GM18868 (cell line): ENCODE measurements around the gene NEDD4L.

Experiments used
- ATAC-seq: cut with Tn5 transposase; IDR thresholded peaks from one replicate; pipeline ENCODE4 v1.9.1; 2021; ENCODE audit warnings: mild to moderate bottlenecking, moderate library complexity; ENCODE audit not compliant: unreplicated experiment

The NEDD4L gene

DNA sequence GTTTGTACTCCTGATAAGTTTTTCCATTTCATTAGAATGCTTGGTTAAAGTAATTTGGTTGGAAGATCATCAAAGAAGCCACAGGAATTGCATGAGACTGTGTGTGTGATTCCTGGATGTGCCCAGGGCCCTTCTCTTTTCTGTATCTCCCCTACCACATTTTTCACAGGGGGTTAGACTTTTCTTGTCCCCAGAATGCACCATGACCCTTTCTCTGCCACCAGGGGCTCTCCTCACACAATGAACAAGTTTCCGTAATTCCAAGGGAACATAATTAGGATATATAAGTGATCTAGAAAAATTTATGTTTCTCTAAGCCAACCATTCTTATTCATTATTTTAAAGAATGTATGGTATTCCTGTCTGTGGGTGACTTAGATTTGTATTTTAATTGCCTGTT, 291.8 kb downstream of the NEDD4L start:
- no peak for ATAC-seq

DNA sequence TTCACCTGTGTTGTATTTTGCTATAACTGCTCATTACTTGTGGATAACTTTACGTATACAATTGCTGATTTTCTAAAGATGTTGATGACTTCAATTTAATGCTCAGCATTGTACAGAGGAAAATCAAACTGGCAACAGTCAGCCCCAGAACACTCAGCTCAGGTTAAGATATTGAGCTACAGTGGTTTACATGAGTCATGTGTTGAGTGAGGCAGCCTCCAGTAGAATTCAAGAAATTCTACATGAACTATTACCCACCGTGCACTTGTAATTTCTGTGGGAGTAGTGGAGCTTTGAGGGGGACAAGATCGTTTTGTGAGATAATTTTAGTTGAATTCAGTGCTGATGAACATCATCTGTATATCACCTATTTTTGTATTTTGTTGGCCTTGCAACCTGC, 292.6 kb downstream of the NEDD4L start:
- ATAC-seq: no peak

DNA sequence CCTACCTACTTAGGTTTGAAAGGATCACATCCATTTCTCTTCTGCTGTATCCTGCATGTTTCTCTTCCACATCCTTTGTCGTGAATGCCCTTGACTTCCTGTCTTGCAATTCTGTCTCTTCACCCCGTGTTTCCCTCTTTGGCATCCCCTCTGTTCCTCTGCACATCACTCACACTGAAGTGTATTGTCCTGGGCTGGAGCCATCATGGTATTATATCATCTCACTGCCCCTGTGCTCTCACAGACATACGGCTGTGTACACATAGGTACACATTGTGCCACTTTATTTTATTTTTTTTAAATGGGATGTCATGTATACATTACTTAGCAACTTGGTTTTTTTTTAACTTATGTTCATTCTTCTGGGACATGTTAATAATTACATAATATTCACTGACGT, 293.3 kb downstream of the NEDD4L start:
- ATAC-seq: no peak

DNA sequence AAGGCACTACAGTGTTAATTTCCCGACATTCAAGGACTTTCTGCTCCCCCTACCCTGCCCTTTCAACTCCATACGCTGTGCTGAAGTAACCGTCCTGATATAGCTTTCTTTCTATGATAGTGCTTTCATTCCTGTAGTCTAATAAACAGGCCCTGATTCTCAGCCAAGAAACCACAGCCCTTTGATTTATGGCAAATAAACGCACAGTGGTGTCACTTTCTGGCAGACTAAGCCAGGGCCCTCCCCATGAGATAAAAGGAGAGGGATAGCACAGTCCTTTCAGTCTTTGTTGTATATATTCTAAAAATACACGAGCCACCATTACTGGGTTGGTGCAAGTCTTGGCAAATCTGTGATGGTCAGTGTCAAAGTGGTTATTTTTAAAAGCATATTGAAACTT, 293.7 kb downstream of the NEDD4L start:
- ATAC-seq: no peak

DNA sequence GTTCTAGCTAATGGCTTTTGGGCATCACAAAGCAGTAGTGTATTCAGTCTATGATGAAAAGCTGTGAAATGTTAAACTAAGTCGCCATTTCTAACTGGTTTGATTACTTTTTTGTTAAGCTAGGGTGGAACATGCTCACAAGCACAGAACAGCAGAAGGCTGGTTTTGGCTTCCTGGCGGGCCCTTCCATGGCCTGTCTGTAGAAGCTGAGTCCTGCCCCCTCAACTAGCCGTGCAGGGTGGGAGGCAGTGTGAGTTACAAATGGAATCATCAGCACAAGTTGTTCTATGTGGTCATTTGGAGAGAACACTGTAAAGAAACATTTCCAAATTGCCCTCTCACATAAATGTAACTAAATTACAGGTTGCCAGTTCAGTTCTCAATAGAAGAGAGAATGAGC, 294.1 kb downstream of the NEDD4L start:
- no peak for ATAC-seq

DNA sequence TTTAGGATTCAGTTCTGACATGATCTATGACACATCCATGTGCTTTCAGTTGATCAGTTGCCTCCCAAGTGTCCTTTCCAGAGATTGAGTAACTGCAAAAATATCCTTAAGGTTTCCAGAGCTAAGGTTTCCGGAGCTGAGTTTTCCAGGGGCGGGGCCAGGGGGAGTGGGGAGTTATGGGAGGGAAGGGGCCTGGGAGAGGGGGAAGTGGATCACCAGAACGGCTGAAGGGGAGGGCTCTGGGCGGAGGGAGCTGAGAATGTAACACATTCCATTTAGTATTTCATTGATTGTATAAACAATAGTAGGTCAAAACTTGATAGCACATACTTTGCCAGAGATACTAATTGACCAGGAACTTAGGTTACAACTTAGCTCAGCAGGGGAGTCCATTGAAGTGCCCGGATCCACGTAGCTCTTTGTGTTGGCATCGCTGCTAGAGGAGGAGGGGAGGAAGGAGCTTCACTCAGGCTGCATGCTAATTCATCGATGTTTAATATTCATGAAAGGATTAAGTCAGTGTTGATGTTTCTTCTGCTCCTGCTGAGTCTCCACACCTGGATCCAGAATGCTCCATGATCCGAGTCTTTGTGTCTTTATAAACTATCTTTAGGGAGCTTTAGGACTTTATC, 295.1 kb downstream of the NEDD4L start:
- ATAC-seq: no peak

DNA sequence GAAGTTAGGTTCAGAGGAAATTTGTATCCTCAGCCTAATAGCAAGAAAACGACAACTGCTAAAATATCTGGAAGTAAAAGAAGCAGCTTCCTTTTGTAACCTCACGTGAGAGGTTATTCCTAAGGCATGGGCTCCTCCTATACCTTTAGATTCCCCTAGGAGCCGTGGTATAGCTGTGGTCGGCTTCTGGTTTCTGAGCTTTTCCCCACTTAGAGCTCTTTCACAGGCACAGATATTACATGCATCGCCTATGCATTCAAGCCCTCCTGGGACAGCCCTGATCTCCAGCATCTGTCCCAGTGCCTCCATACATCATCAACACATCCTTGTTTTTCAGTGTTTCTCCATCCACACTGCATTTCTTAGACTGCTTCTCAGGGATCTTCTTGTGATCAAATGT, 295.9 kb downstream of the NEDD4L start:
- no peak for ATAC-seq

DNA sequence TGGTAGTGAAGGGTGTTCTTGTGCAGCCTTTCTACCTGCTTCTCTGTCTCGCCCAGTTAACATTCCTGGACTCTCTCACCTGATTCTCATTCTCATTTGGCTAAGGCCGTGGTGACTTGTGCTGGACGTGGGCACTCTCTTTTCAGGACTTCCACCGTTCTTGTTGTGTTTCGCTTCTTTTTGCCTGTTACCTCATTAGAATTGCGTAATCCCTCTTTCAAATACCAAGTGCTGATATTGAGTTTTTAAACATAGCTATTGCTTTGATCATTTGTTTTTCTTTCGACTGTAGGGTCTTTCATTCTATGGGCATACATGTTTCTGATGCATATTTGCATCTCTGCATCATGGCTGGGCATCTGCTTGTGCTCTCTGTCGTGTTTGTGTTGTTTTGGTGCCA, 297.9 kb downstream of the NEDD4L start:
- no peak for ATAC-seq

DNA sequence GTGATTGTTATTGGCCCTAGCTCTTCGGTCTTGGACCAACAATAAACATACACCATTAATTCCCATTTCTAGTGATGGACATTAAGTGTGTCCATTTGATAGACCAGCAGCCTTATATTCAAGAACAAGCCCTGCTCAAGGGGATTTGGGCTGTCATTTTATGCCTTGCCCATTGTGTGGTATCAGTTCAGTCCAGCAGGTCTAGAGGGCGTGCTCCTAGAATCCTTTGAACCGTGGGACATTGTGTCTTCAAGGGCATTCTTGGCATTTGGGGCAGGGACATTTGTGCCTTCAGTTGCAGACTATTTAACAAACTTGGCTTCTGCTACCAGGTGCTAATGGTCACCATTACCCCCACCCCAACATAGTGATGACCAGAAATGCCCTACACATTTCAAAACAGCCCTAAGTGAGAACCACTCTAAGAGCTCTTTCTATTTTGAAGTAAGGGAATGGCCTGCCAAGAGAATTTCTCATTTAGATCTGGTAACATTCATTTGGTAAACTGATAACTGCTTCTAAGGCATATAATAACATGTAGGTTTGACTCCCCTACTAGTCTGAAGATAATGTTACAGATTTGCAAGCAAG, 300.1 kb downstream of the NEDD4L start:
- no peak for ATAC-seq

DNA sequence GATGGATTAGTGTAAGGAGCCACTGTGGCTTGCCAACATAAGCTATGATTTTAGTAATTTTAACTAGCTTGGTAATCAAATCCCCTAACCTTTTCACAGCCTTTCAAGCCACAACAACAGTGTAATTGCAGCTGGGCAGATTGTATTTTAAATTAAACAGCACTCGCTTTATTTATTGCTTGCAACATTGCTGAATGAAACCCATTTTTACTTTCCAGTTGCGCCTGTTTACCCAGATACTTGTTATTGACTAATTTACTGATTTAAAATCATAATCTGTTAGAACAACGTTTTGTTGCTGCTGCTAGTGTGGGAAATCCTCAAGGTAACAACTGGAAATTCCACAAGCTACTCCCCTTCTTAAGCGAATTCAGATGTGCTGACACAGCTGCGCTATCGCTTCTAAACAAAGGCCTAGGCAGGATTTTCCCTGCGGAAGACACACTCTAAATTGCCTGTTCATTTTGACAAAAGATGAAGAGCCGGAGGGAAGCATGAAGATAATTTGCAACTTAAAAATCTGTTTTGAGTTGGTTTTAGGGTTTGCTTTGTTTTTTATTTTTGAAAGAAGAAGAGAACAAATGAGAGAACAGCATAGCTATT, 300.9 kb downstream of the NEDD4L start:
- no peak for ATAC-seq

DNA sequence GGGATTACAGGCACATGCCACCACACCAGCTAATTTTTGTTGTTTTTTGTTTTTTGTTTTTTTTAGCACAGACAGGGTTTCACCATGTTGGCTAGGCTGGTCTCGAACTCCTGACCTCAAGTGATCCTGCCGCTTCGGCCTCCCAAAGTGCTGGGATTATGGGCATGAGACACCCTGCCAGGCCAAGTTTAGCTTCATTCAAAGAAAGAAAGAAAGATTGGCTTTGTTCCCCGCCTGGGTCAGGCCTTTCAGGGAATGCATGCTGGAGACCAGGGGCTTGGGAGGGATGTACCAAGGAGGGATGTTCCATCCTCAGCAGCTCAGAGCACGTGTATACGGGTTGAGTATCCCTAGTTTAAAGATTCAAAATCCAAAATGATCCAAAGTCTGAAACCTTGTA, 301.8 kb downstream of the NEDD4L start:
- ATAC-seq: no peak

DNA sequence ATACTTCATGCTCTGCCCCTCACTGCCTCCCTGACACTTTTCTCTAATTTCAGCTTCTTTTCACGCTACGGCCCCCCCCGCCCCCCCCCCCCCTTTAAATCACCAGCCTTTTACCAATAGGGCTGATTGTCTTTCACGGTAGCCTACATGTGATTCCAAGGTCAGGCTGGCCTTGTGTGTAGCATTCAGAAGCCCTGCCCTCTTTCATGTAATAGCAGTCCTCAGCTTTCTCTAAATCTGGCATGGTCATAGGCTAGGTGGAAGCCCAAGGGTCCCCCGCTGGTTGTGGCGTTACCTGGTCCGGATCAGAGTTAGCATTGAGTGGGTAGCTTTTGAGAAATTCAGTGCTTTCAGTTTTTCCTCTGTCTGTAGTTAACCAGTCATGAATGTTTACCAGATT, 303.1 kb downstream of the NEDD4L start:
- no peak for ATAC-seq

DNA sequence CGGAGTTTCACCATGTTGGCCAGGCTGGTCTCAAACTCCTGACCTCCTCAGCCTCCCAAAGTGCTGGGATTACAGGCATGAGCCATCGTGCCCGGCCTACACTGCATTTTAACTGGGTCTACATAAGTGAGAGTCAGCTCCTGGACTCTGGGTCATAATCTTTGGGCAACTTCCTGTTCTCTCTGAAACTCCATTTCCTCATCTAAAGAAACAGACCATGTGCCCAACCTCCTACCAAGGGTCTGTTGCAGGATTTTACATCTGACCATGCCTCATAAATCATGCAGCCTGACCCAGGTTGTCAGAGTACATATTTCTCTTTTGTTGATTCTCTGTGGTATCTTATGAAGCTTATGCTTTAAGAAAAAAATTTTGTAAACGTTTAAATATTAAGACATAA, 304.5 kb downstream of the NEDD4L start:
- no peak for ATAC-seq

DNA sequence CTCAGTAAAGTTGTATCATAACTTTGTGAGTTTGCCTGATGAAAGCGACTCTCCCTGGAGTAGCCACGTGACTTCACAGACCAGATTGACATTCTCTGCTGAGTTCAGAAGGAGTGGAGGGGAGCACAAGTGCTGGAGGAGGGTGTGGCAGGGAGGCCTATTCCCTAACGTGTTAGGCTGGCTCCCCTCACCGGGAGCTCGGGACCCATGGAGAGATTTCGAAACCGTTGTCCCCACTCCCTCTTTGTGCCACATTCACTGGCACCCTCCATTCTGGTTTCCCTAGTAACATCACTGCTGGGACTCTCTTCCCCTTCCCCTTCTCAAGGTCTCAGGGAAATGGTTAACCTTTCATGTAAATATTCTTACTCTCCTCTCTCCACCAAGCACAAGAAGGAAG, 304.9 kb downstream of the NEDD4L start:
- ATAC-seq: no peak

DNA sequence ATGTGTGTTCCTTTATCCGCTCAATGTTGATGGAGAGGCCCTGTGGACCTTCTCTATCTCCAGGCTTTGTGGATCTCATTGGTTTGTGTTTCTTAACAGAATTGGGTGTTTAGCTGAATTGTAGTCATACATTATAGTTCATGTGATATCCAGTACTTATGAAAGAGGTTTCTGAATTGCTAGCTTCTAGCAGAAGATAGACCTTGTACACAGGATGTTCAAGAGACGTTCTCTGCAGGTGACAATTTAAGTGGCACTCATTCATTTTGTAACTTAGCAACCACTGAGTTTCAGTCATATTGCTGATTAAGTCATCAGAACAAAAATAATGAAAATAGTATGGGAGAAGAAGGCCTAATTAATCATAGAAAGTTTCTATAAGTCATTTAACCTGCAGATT, 305.6 kb downstream of the NEDD4L start:
- no peak for ATAC-seq

DNA sequence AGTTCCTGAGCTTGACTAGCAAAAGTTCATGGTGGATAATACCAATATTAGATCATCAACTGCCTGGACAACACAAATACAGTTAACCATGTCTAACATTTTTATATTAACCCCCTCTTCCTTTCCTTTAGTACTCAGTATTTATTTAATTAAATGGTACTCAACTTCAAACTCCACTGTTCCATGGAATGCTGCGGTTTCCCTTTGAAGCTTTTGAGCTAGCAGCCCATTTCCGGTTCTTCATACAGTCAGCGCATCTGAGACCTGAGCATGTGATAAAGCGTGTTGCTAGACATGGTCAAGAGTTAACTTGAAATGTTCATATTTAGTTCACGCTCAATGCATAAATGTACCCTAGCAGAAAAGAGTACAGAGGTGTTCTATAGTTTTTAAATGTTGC, 306.5 kb downstream of the NEDD4L start:
- no peak for ATAC-seq

DNA sequence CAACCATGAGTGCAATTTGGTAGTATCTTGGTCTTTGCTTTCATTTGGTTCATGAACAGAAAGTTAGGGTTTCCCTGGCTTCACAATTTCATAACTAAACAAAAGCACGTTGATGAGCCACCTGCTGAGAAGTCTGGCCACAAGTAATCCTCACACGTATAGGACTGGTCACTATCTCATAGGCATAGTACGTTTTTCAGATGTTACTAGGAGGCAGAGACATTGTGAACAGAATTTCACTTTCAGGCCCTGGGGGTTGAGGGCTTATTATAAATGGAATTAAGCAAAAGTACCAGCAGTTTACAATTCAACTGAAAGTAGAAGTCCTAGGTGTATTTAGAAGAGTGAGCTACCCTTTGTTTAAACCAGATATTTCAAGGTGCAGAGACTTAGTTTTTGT, 307.8 kb downstream of the NEDD4L start:
- no peak for ATAC-seq

DNA sequence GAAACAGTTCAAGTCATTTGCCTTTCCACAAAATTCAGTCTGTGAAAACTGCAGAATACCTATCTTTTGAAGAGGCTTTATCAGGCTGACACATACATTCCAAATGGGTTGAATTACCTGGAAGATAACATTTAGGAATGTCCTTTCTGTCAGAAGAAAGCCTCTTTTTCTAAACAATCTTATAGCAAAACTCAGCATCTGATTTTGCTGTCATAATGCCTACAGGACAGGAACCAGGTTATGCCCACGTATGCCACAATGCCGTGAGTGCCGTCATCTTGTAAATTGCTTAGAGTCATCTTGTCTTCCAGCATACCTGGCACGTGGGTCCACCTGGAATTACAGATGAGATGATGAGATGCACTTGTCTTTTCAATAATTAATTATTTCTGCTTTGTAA, 309.6 kb downstream of the NEDD4L start:
- ATAC-seq: no peak

DNA sequence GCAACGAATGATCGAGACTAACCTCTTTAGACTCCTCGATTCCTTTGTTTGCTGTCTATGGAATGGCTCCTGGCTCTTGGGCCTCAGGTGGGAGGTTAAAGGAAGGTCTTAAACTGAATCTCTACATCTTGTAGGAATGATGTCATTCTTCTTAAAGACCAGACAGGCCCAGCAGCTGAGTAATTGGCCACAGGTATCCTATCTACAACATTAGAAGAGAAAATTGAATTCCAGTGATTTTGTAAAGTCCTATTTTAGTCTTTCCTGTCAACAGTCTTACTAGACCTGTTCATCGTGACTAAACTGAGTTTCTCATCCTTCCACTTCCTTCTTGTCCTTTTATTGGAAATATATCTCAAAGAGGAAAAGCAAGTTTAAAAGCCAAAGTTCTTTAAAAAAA, 310.0 kb downstream of the NEDD4L start:
- no peak for ATAC-seq

DNA sequence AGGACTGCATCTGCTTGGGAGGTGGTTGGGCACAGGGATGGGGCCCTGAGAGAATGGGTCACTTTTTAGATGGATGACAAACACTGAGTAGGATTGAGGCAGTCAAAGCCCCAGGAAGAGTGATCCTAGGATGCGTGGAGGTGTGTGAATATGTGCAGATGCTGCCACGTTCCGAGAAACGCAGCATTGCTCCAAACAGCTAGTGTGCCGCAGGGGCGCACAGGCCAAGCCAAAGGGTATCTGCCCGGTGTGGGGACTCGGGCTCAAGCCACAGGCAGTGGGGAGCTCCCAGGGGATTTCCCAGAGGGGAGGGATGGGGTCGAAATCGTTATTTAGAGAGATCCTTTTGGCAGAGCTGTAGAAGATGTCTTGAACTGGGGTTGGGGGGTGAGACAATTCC, 310.8 kb downstream of the NEDD4L start:
- no peak for ATAC-seq

DNA sequence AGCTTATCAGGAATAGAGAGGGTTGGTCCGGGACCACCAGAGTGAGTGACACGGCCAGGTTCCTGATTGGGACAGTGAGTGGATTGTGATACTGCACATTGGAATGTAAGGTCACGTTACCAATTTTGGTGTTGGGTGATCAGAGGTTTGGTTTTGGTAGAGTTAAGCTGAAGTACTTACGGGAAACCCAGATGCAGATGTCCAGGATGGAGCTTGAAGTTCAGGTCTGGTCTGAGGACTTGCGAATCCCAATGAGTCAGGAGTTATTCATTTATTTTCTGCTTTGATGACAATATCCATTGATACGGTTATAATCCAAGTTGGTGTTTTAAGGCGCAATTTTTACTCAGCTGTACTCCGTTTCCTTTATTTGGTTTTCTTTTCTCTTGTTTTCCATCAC, 311.2 kb downstream of the NEDD4L start:
- no peak for ATAC-seq

DNA sequence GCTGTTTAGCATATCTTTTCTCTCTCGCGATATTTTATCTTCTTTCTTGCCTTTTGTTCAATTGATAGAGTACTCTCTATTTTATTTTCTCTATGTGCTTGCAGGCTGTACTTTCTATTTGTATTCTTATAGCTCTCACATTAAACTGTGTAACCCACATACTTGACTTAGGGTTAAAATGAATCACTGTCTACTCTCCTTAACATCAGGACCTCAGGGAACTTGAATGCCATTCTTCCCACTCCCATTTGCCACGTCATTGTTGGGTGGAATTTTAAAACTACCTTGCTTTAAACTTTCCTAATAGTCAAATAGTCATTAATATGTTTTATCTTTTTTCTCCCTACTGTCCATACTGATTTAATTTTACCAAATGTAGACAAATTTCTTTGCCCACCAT, 315.2 kb downstream of the NEDD4L start:
- no peak for ATAC-seq

DNA sequence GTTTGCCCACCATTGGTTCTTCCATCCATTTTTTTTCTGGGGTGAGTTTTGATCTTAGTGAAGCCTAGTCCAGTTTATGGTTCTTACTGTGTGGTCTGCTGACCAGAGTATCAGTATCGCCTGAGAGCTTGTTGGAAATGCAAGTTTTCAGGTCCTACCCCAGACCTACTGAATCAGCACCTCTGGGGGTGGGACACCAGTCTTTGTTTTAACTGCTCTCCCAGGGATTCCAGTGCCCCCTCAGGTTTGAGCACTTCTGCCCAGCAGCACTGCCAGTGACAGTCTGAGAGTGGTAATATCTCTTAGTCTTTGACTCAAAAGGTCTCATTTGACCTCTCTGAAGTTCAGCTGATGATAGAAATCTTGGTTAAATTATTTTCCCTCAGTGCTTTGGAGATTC, 315.6 kb downstream of the NEDD4L start:
- ATAC-seq: no peak
